ENCODE measurements around the gene HOMEZ.

HOMEZ gene

GRCh38 chr14:23299211-23299957, 13.5 kb upstream of the HOMEZ start:
- TF ChIP-seq, protein P1, sequence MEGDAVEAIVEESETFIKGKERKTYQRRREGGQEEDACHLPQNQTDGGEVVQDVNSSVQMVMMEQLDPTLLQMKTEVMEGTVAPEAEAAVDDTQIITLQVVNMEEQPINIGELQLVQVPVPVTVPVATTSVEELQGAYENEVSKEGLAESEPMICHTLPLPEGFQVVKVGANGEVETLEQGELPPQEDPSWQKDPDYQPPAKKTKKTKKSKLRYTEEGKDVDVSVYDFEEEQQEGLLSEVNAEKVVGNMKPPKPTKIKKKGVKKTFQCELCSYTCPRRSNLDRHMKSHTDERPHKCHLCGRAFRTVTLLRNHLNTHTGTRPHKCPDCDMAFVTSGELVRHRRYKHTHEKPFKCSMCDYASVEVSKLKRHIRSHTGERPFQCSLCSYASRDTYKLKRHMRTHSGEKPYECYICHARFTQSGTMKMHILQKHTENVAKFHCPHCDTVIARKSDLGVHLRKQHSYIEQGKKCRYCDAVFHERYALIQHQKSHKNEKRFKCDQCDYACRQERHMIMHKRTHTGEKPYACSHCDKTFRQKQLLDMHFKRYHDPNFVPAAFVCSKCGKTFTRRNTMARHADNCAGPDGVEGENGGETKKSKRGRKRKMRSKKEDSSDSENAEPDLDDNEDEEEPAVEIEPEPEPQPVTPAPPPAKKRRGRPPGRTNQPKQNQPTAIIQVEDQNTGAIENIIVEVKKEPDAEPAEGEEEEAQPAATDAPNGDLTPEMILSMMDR (IDR thresholded peaks at IDR 0.05; ENCODE audit: low read depth, low read length, missing control alignments) = peak; percentile 35
- DNase-seq (ENCODE audit: low read depth) = no peak
- H3K4me3 ChIP-seq (ENCODE audit: low read depth, low read length) = no peak overlapping the region

DNA sequence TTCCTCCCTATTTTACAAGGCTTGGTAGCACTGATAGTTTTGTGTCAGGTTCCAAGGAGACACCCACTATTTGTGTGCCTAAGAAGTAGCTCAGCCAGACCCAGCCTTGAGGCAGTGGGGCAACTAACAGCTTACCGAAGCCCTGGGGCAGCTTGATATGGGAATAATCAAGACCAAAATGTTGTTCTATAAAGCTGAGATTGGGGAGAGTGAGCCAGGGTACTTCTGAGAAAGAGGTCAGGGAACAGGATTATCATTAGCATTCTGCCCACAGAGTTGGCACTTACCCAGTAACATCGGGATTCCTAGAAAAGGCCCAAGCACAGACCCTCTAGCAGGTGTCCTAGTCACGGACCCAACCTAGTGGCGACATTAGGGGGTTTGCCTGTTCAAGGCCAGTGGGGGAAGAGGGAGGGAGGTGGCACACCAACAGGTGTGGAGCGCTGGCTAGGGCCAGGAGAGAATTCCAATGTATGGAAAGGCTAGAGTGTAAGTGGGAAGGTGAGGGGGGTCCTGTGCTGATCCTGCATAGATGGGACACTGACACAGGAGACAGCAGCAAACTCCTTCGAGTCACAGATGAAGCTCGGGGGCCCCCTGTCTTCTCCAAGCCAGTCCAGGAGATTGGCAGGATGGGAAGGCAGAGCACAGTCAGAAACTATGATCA, 11.8 kb upstream of the HOMEZ start:
- TF ChIP-seq, protein P1 (IDR thresholded peaks at IDR 0.05; ENCODE audit: low read depth, low read length, missing control alignments) = no peak
- no peak overlapping the region for H3K4me3 ChIP-seq (ENCODE audit: low read depth, low read length)
- no peak for DNase-seq (ENCODE audit: low read depth)

- H3K4me3 ChIP-seq (ENCODE audit: low read depth, low read length) = no peak overlapping the region
- TF ChIP-seq, protein P1 (IDR thresholded peaks at IDR 0.05; ENCODE audit: low read depth, low read length, missing control alignments) = no peak
- DNase-seq (ENCODE audit: low read depth) = no peak
Observed at GRCh38 chr14:23297096-23297495, 11.2 kb upstream of the HOMEZ start.

DNA sequence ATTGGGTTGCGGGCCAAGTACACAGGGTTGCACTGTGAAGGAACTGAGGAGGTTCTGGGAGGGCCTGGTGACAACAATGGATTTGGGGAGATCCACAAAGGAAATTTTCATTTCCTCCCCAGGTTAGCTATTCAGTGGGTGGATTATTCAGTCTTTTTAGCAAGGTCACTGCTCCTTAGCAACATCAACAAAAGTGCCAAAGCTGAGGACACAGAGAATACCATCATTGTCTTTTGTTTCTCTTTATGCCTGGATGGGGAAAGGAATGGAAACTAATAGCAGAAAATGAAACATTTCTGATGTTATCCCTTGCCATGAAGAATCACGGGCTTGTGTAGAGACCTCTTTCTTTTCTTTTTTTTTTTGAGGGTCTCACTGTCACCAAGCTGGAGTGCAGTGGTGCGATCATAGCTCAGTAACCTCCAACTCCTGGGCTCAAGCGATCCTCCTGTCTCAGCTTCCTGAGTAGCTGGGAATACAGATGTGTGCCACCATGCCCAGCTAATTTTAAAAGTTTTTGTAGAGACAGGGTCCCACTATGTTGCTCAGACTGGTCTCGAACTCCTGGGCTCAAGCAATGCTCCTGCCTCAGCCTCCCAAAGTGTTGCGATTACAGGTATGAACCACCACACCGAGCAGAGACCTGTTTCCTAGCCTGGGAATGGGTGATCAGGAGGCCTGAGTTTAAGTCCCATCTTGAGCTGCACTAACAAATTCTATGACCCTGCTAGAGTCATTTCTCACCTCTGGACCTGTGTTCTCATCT, 10.3 kb upstream of the HOMEZ start:
- H3K4me3 ChIP-seq (ENCODE audit: low read depth, low read length) = no peak overlapping the region
- DNase-seq (ENCODE audit: low read depth) = no peak
- TF ChIP-seq, protein P1 (IDR thresholded peaks at IDR 0.05; ENCODE audit: low read depth, low read length, missing control alignments) = no peak

DNA sequence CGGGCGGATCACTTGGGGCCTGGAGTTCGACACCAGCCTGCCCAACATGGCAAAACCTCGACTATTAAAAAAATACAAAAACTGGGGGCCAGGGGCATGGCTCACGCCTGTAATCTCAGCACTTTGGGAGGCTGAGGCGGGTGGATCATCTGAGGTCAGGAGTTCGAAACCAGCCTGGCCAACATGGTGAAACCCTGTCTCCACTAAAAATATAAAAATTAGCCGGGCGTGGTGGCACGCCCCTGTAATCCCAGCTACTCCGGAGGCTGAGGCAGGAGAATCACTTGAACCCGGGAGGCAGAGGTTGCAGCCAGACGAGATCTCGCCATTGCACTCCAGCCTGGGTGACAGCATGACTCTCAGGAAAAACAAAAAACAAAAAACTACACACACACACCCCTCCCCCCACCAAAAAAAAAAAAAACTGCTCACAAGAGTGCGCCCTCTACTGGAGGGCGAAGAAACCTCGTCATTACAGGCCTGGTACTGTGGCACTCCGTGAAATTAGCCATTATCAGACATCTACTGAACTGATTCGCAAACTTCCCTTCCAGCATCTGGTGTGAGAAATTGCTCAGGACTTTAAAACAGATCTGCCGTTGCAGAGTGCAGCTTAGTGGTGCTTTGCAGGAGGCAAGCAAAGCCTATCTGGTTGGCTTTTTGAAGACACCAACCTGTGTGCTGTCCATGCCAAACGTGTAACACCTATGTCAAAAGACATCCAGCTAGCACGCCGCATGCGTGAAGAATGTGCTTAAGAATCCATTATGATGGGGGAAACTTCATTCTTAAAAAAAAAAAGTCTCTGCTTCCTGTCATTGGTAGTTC, 9.0 kb upstream of the HOMEZ start:
- H3K4me3 ChIP-seq (ENCODE audit: low read depth, low read length) = no peak overlapping the region
- no peak for DNase-seq (ENCODE audit: low read depth)
- TF ChIP-seq, protein P1 (IDR thresholded peaks at IDR 0.05; ENCODE audit: low read depth, low read length, missing control alignments) = peak; percentile 90

- H3K4me3 ChIP-seq (ENCODE audit: low read depth, low read length) = peak overlapping the region; percentile 80
- TF ChIP-seq, protein P1 (IDR thresholded peaks at IDR 0.05; ENCODE audit: low read depth, low read length, missing control alignments) = no peak
- DNase-seq (ENCODE audit: low read depth) = no peak
Observed at GRCh38 chr14:23286902-23287479, 1.1 kb upstream of the HOMEZ start.
